Liver (tissue), 9 donors: Measurements from ENCODE around the gene GPX5. TPM values are rescaled to one million over a fixed set of nuclear protein-coding genes. Genes with fewer than 3 reads are reported as not detected.
A peak's percentile ranks its signal among the peaks of the same experiment; 100 is the strongest.

Source experiments
- DNase-seq: peaks from one replicate; pipeline ENCODE4 v3.0.0-alpha.2; 2017; ENCODE audit warnings: low spot score
- H3K27ac ChIP-seq, 2 donors: one replicate each; pipeline ENCODE4 v1.7.0; 2013; ENCODE audit warnings: inconsistent platforms in 2 of 2, low read length in 2 of 2, control low read depth in 1 of 2, low read depth in 1 of 2, mild to moderate bottlenecking in 1 of 2
- H3K27me3 ChIP-seq, 4 donors: one replicate each; pipeline versions ENCODE4 v1.6.1 to v1.7.0; 2013; ENCODE audit warnings: low read length in 3 of 4, inconsistent platforms in 1 of 4, mild to moderate bottlenecking in 1 of 4, moderate library complexity in 1 of 4; ENCODE audit not compliant: control insufficient read depth in 4 of 4, insufficient read depth in 4 of 4
- H3K36me3 ChIP-seq, 4 donors: one replicate each; pipeline versions ENCODE4 v1.6.1 to v1.7.0; 2013; ENCODE audit warnings: low read length in 3 of 4, mild to moderate bottlenecking in 3 of 4, low read depth in 1 of 4, moderate library complexity in 1 of 4; ENCODE audit not compliant: control insufficient read depth in 4 of 4, insufficient read depth in 3 of 4
- H3K4me1 ChIP-seq, 4 donors: one replicate each; pipeline versions ENCODE4 v1.6.1 to v1.7.0; 2013; ENCODE audit warnings: low read length in 3 of 4, mild to moderate bottlenecking in 3 of 4, moderate library complexity in 1 of 4; ENCODE audit not compliant: control insufficient read depth in 4 of 4, insufficient read depth in 4 of 4
- H3K4me3 ChIP-seq, 3 donors: one replicate each; pipeline versions ENCODE4 v1.6.1 to v1.7.0; 2013; ENCODE audit warnings: low read length in 3 of 3, control low read depth in 1 of 3, low read depth in 1 of 3, mild to moderate bottlenecking in 1 of 3
- H3K9ac ChIP-seq, 2 donors: one replicate each; pipeline ENCODE4 v1.7.0; 2013; ENCODE audit warnings: low read length in 2 of 2, mild to moderate bottlenecking in 2 of 2, moderate library complexity in 2 of 2, control low read depth in 1 of 2, low read depth in 1 of 2
- H3K9me3 ChIP-seq, 4 donors: one replicate each; pipeline versions ENCODE4 v1.6.1 to v1.7.0; 2013; ENCODE audit warnings: low read length in 3 of 4; ENCODE audit not compliant: control insufficient read depth in 4 of 4
- ATF3 ChIP-seq: IDR thresholded peaks from 2 replicates; pipeline ENCODE4 v1.6.1; 2016; ENCODE audit warnings: antibody characterized with exemption
- CTCF ChIP-seq: fragments of 150-350 bp; IDR thresholded peaks from 2 replicates; pipeline ENCODE4 v1.5.1; 2017; ENCODE audit warnings: improper control_type of control experiment, low read depth, low read length; ENCODE audit not compliant: missing input control
- EGR1 ChIP-seq, 2 donors: IDR thresholded peaks; 2 replicates each; pipeline ENCODE4 v1.6.1; 2016 to 2018; ENCODE audit warnings: antibody characterized with exemption in 2 of 2, low read depth in 2 of 2
- FOXA1 ChIP-seq: IDR thresholded peaks from 2 replicates; pipeline ENCODE4 v1.6.1; 2016; ENCODE audit warnings: antibody characterized with exemption
- FOXA2 ChIP-seq: IDR thresholded peaks from 2 replicates; pipeline ENCODE4 v1.6.1; 2016; ENCODE audit warnings: antibody characterized with exemption
- GABPA ChIP-seq, 2 donors: IDR thresholded peaks in 1 of 2; conservative IDR thresholded peaks in 1 of 2; 2 replicates each; pipeline ENCODE4 v1.6.1; 2016; ENCODE audit warnings: antibody characterized with exemption in 2 of 2, mild to moderate bottlenecking in 1 of 2, moderate library complexity in 1 of 2
- HNF4A ChIP-seq, 2 donors: conservative IDR thresholded peaks; 2 replicates each; pipeline ENCODE4 v1.6.1; 2016; ENCODE audit warnings: antibody characterized with exemption in 2 of 2, mild to moderate bottlenecking in 2 of 2
- HNF4G ChIP-seq: IDR thresholded peaks from 2 replicates; pipeline ENCODE4 v1.6.1; 2016; ENCODE audit warnings: antibody characterized with exemption
- JUND ChIP-seq, 2 donors: IDR thresholded peaks; 2 replicates each; pipeline ENCODE4 v1.6.1; 2016; ENCODE audit warnings: antibody characterized with exemption in 2 of 2
- MAX ChIP-seq: IDR thresholded peaks from 2 replicates; pipeline ENCODE4 v1.6.1; 2016; ENCODE audit warnings: antibody characterized with exemption
- NR2F2 ChIP-seq: IDR thresholded peaks from 2 replicates; pipeline ENCODE4 v1.6.1; 2016; ENCODE audit warnings: antibody characterized with exemption
- RAD21 ChIP-seq, 2 donors: IDR thresholded peaks; 2 replicates each; pipeline ENCODE4 v1.6.1; 2016; ENCODE audit warnings: antibody characterized with exemption in 2 of 2, mild to moderate bottlenecking in 2 of 2
- REST ChIP-seq: IDR thresholded peaks from 2 replicates; pipeline ENCODE4 v1.6.1; 2016; ENCODE audit warnings: antibody characterized with exemption, mild to moderate bottlenecking
- RXRA ChIP-seq, 2 donors: IDR thresholded peaks; 2 replicates each; pipeline ENCODE4 v1.6.1; 2017 to 2018; ENCODE audit warnings: antibody characterized with exemption in 2 of 2, mild to moderate bottlenecking in 1 of 2
- SP1 ChIP-seq: IDR thresholded peaks from 2 replicates; pipeline ENCODE4 v1.6.1; 2018; ENCODE audit warnings: antibody characterized with exemption, mild to moderate bottlenecking
- TAF1 ChIP-seq: conservative IDR thresholded peaks from 2 replicates; pipeline ENCODE4 v1.6.1; 2016; ENCODE audit warnings: antibody characterized with exemption, mild to moderate bottlenecking
- YY1 ChIP-seq: IDR thresholded peaks from 2 replicates; pipeline ENCODE4 v1.6.1; 2016; ENCODE audit warnings: antibody characterized with exemption, mild to moderate bottlenecking
- ZBTB33 ChIP-seq: IDR thresholded peaks from 2 replicates; pipeline ENCODE4 v1.6.1; 2016; ENCODE audit warnings: antibody characterized with exemption
- WGBS: extraction: QIAGEN DNeasy Blood & Tissue Kit; methylation state at CpG from one replicate; pipeline ENCODE4 v1.1.7; 2013; 5-methylcytosine and 5-hydroxymethylcytosine counted together
- polyA plus RNA-seq, 2 donors: library from polyadenylated mRNA; stranded (reverse) in 1 of 2; unstranded in 1 of 2; fragments of 200-250 nt in 1 of 2; fragments of >200 nt in 1 of 2; fragmentation: Nextera tagmentation in 1 of 2; extraction: Ambion mirVana in 1 of 2; gene quantifications; one replicate each; pipeline versions ENCODE4 v1.2.1 to v1.2.3, GENCODE V29; 2013 to 2015
- total RNA-seq, 2 donors: library from RNA; depleted of rRNA; stranded (reverse); fragments of >200 nt; gene quantifications; one replicate each; pipeline ENCODE4 v1.2.3, GENCODE V29; 2014
- donor health status: healthy.
- donor health status: healthy.
- donor health status: healthy.
- donor health status: healthy.
- donor health status: healthy.

The GPX5 gene
- total and polyA plus RNA-seq, 4 donors: not detected

GRCh38 chr6:28566527-28567252 is 41.0 kb downstream of the GPX5 start:
- Histone ChIP-seq H3K9me3 (no peaks in the 10 kb centered on the region), H3K4me1 (peaks cover 0 to 4% (median 2%) of the 10 kb centered on the region in 4 donors), H3K27ac (no peak overlapping the region), H3K4me3 (no peak overlapping the region), H3K27me3 (no peaks in the 10 kb centered on the region), H3K36me3 (no peaks in the 10 kb centered on the region), H3K9ac (no peak overlapping the region)
- DNase-seq: no peak
- 88% methylated on average over 12 of the region's 12 CpGs for WGBS
- peak; percentile 7 for TF ChIP-seq MAX
- no peak for TF ChIP-seq GABPA (IDR thresholded peaks at IDR 0.05 in 1 of 2, conservative IDR thresholded peaks at IDR 0.05 in 1 of 2)

GRCh38 chr6:28567506-28567905 is 41.8 kb downstream of the GPX5 start:
- no peaks in the 10 kb centered on the region for H3K36me3 ChIP-seq
- no peak overlapping the region for H3K9ac ChIP-seq
- no peak for TF ChIP-seq TAF1
- TF ChIP-seq ATF3: no peak
- TF ChIP-seq REST: no peak
- no peak for TF ChIP-seq JUND (IDR thresholded peaks at IDR 0.05)
- TF ChIP-seq CTCF: no peak
- no peak for TF ChIP-seq SP1
- TF ChIP-seq RXRA (IDR thresholded peaks at IDR 0.05): no peak
- no peak for TF ChIP-seq FOXA2
- TF ChIP-seq HNF4G: no peak
- no peak for TF ChIP-seq YY1
- TF ChIP-seq RAD21 (IDR thresholded peaks at IDR 0.05): no peak
- no peak for TF ChIP-seq HNF4A (conservative IDR thresholded peaks at IDR 0.05)
- no peak for TF ChIP-seq ZBTB33
- no peak for TF ChIP-seq MAX
- TF ChIP-seq FOXA1: no peak
- TF ChIP-seq GABPA (IDR thresholded peaks at IDR 0.05 in 1 of 2, conservative IDR thresholded peaks at IDR 0.05 in 1 of 2): no peak
- TF ChIP-seq NR2F2: no peak
- no peak for TF ChIP-seq EGR1 (IDR thresholded peaks at IDR 0.05; ENCODE audit: low read depth in 2 of 2)
- peaks cover 0 to 4% (median 2%) of the 10 kb centered on the region in 4 donors for H3K4me1 ChIP-seq
- H3K4me3 ChIP-seq: no peak overlapping the region
- no peak for DNase-seq
- H3K27me3 ChIP-seq: no peaks in the 10 kb centered on the region
- H3K27ac ChIP-seq: no peak overlapping the region
- no peaks in the 10 kb centered on the region for H3K9me3 ChIP-seq
